Measurements from ENCODE around the gene CCDC85A. TPM values are rescaled to one million over a fixed set of nuclear protein-coding genes. Genes with fewer than 3 reads are reported as not detected.

CCDC85A gene
- total and polyA plus RNA-seq, 2 experiments from 2014 or later = 1.6 to 4.2 TPM

DNA sequence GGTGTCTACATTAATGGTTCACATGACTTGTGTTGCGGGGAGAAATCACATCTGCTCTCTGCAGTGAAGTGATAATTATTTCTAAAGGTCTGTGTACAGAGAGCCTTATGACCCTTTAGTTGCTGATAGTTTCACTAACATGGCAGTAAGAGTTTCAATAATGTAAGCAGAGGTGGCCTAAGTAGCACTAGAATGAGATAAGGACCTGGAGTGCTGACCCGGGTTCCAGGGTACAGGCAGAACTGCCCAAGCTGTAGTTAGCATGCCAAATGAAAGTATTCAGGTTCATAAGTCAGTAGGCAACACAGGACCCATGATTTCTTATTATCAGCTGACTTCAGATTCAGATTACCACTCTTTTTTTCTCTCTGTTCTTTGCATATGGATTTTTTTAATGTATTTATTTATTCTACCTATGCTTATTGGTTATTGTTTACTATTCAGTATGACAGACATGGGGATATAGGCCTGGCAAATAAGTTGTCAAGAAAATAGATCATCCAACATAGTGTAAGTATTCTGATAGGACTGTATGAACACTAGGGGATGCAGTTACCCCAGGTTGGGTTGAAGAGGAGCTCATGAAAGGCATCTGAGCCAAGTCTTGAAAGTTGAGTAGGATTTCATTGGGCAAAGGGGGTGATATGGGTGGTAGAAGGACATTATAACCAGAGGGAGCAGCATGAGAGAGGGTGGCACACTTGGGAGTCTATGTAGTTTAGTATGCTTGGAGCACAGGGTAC lies 105.2 kb downstream of the CCDC85A start:
- Histone ChIP-seq H3K4me2 (ENCODE audit: unreplicated experiment) (no peak overlapping the region), H3K9ac (no peak overlapping the region), H3K9me2 (ENCODE audit: insufficient read depth) (no peaks in the 10 kb centered on the region), H3K27me3 (replicated peaks; ENCODE audit: insufficient read depth) (no peaks in the 10 kb centered on the region), H3K4me1 (ENCODE audit: insufficient read depth) (peaks cover 22% of the 10 kb centered on the region), H4K20me1 (ENCODE audit: insufficient read depth) (no peaks in the 10 kb centered on the region), H3K79me2 (ENCODE audit: insufficient read depth) (no peaks in the 10 kb centered on the region), H3F3A (ENCODE audit: insufficient read depth) (no peaks in the 10 kb centered on the region), H3K4me3 (no peak overlapping the region), H3K27ac (no peak overlapping the region), H3K36me3 (ENCODE audit: low read depth) (no peaks in the 10 kb centered on the region), H2AFZ (no peak overlapping the region), H3K9me3 (ENCODE audit: low read depth) (no peaks in the 10 kb centered on the region)
- in situ Hi-C loops (cut with MboI) = no loop called here
- 19 to 37% methylated on average over 2 of the region's 2 CpGs for WGBS, 2 experiments (ENCODE audit: low coverage in 1 of 2, low lambda C conversion rate in 2 of 2, missing lambda C conversion rate in 2 of 2)
- TF ChIP-seq EZH2phosphoT487 (IDR thresholded peaks at IDR 0.05; ENCODE audit: insufficient read depth, low read depth) (no peak), EZH2 (IDR thresholded peaks at IDR 0.05; ENCODE audit: insufficient read depth, poor library complexity, severe bottlenecking) (no peak)
- no peak for DNase-seq

- Histone ChIP-seq H3K4me1 (ENCODE audit: insufficient read depth) (peaks cover 21% of the 10 kb centered on the region), H3K79me2 (ENCODE audit: insufficient read depth) (no peaks in the 10 kb centered on the region), H2AFZ (no peak overlapping the region), H4K20me1 (ENCODE audit: insufficient read depth) (no peaks in the 10 kb centered on the region), H3K27ac (no peak overlapping the region), H3K4me3 (no peak overlapping the region), H3K27me3 (replicated peaks; ENCODE audit: insufficient read depth) (no peaks in the 10 kb centered on the region), H3F3A (ENCODE audit: insufficient read depth) (no peaks in the 10 kb centered on the region), H3K9me3 (ENCODE audit: low read depth) (no peaks in the 10 kb centered on the region), H3K9me2 (ENCODE audit: insufficient read depth) (no peaks in the 10 kb centered on the region), H3K4me2 (ENCODE audit: unreplicated experiment) (no peak overlapping the region), H3K9ac (no peak overlapping the region), H3K36me3 (ENCODE audit: low read depth) (no peaks in the 10 kb centered on the region)
- no peak for TF ChIP-seq EZH2phosphoT487 (IDR thresholded peaks at IDR 0.05; ENCODE audit: insufficient read depth, low read depth)
- TF ChIP-seq EZH2 (IDR thresholded peaks at IDR 0.05; ENCODE audit: insufficient read depth, poor library complexity, severe bottlenecking) = no peak
- in situ Hi-C loops (cut with MboI) = no loop called here
- 44 to 48% methylated on average over 5 of the region's 5 CpGs for WGBS, 2 experiments (ENCODE audit: low coverage in 1 of 2, low lambda C conversion rate in 2 of 2, missing lambda C conversion rate in 2 of 2)
- no peak for DNase-seq
These were observed 107.9 kb downstream of the CCDC85A start for GRCh38 chr2:56291711-56292110.

GRCh38 chr2:56292951-56293350 lies 109.2 kb downstream of the CCDC85A start:
- H3K4me1 ChIP-seq (ENCODE audit: insufficient read depth) = peaks cover 9% of the 10 kb centered on the region
- H3K79me2 ChIP-seq (ENCODE audit: insufficient read depth) = no peaks in the 10 kb centered on the region
- no peaks in the 10 kb centered on the region for H3K27me3 ChIP-seq (replicated peaks; ENCODE audit: insufficient read depth)
- H3K9me2 ChIP-seq (ENCODE audit: insufficient read depth) = no peaks in the 10 kb centered on the region
- no peaks in the 10 kb centered on the region for H4K20me1 ChIP-seq (ENCODE audit: insufficient read depth)
- no peaks in the 10 kb centered on the region for H3K9me3 ChIP-seq (ENCODE audit: low read depth)
- no peak overlapping the region for H2AFZ ChIP-seq
- 32 to 33% methylated on average over 2 of the region's 2 CpGs for WGBS, 2 experiments (ENCODE audit: low coverage in 1 of 2, low lambda C conversion rate in 2 of 2, missing lambda C conversion rate in 2 of 2)
- TF ChIP-seq EZH2 (IDR thresholded peaks at IDR 0.05; ENCODE audit: insufficient read depth, poor library complexity, severe bottlenecking) (no peak), EZH2phosphoT487 (IDR thresholded peaks at IDR 0.05; ENCODE audit: insufficient read depth, low read depth) (no peak)
- H3F3A ChIP-seq (ENCODE audit: insufficient read depth) = no peaks in the 10 kb centered on the region
- no peak overlapping the region for H3K27ac ChIP-seq
- no peak overlapping the region for H3K9ac ChIP-seq
- no peaks in the 10 kb centered on the region for H3K36me3 ChIP-seq (ENCODE audit: low read depth)
- DNase-seq = no peak
- H3K4me2 ChIP-seq (ENCODE audit: unreplicated experiment) = no peak overlapping the region
- in situ Hi-C loops (cut with MboI) = no loop called here
- H3K4me3 ChIP-seq = no peak overlapping the region

DNA sequence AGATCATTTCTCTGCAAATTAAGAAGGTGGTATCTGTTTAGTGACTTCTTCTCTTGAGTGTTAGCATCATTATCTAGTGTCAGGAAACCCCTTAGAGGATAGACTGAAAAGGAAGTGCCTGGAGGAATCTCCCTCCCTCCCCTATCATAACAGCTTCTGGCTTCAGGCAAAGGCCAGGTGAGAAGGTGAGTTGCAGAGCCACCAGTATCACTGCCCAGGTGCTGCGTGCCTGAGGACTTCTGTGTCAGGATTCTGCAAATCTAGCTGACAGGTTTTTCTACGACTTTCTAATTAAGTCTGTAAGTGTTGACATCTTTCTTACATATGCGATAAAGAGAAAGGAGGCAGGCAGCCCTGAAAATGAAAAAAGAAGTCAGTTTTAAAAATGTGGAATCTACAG lies 111.9 kb downstream of the CCDC85A start:
- in situ Hi-C loops (cut with MboI) = no loop called here

More for the DNA sequence above, 111.9 kb downstream of the CCDC85A start:
- peaks cover 5% of the 10 kb centered on the region for H3K4me1 ChIP-seq (ENCODE audit: insufficient read depth)
- H4K20me1 ChIP-seq (ENCODE audit: insufficient read depth) = no peaks in the 10 kb centered on the region
- H3K9me2 ChIP-seq (ENCODE audit: insufficient read depth) = no peaks in the 10 kb centered on the region
- no peak overlapping the region for H2AFZ ChIP-seq
- no peaks in the 10 kb centered on the region for H3K27me3 ChIP-seq (replicated peaks; ENCODE audit: insufficient read depth)
- no peak overlapping the region for H3K9ac ChIP-seq
- no peaks in the 10 kb centered on the region for H3K9me3 ChIP-seq (ENCODE audit: low read depth)
- no peaks in the 10 kb centered on the region for H3F3A ChIP-seq (ENCODE audit: insufficient read depth)
- TF ChIP-seq EZH2 (IDR thresholded peaks at IDR 0.05; ENCODE audit: insufficient read depth, poor library complexity, severe bottlenecking) (no peak), EZH2phosphoT487 (IDR thresholded peaks at IDR 0.05; ENCODE audit: insufficient read depth, low read depth) (no peak)
- WGBS, 2 experiments (ENCODE audit: low coverage in 1 of 2, low lambda C conversion rate in 2 of 2, missing lambda C conversion rate in 2 of 2) = 50 to 54% methylated on average over 3 of the region's 3 CpGs
- H3K4me3 ChIP-seq = no peak overlapping the region
- no peaks in the 10 kb centered on the region for H3K79me2 ChIP-seq (ENCODE audit: insufficient read depth)
- no peak overlapping the region for H3K27ac ChIP-seq
- H3K4me2 ChIP-seq (ENCODE audit: unreplicated experiment) = no peak overlapping the region
- no peak for DNase-seq
- H3K36me3 ChIP-seq (ENCODE audit: low read depth) = no peaks in the 10 kb centered on the region
